Measurements from ENCODE around the gene GCC2. TPM values are rescaled to one million over a fixed set of nuclear protein-coding genes. Genes with fewer than 3 reads are reported as not detected.
"Not testable (repeated sequence)": the region's sequence is repeated elsewhere in the genome, so short reads cannot be mapped to it uniquely, and the experiment has no call there.

GCC2 gene
- total RNA-seq, 1 donor from 2014 or later = 75.9 TPM

DNA sequence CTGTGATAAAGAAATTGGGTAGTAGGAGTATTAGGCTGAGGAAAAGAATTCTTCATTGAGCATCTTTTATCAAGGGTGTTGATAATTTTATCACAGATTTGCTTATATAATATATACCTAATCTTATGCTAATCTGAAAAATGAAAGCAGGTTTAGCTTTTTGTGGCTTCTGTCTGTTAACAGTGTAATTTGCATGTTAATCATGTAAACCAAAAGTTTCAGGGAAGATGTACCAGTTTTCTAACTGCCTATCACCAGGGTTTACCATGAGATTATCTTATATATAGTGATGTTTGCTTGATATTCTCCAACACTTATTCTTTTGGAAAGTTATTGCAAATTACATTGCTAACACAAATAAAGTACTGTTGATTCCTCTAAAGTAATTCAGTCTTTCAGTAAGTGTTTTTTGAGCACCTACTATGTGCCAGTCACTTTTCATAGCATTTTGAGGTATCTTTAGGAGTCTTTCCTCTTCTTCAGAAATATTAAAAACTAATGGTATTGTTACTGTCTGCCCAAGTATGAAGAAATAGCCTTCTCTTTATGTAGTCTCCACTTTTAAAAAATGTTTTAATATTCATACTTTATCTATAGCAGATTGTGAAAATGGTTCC is 41.6 kb downstream of the GCC2 start:
- Histone ChIP-seq H3K9me3 (ENCODE audit: low read depth) (no peaks in the 10 kb centered on the region), H4K20me1 (ENCODE audit: low read depth) (no peaks in the 10 kb centered on the region), H3F3A (ENCODE audit: low read depth) (no peaks in the 10 kb centered on the region), H3K27me3 (no peaks in the 10 kb centered on the region), H3K4me2 (no peak overlapping the region), H3K4me3 (no peak overlapping the region), H3K4me1 (no peaks in the 10 kb centered on the region), H3K9ac (no peak overlapping the region), H3K36me3 (peaks cover 30% of the 10 kb centered on the region), H2AFZ (replicated peaks) (no peak overlapping the region), H3K79me2 (ENCODE audit: low read depth) (no peaks in the 10 kb centered on the region), H3K27ac (no peak overlapping the region)
- H3K9me3 Mint-ChIP-seq = no peaks in the 10 kb centered on the region
- H3K4me1 Mint-ChIP-seq = no peaks in the 10 kb centered on the region
- H3K27me3 Mint-ChIP-seq (ENCODE audit: insufficient read depth, low read depth) = no peaks in the 10 kb centered on the region
- TF ChIP-seq, protein P1, sequence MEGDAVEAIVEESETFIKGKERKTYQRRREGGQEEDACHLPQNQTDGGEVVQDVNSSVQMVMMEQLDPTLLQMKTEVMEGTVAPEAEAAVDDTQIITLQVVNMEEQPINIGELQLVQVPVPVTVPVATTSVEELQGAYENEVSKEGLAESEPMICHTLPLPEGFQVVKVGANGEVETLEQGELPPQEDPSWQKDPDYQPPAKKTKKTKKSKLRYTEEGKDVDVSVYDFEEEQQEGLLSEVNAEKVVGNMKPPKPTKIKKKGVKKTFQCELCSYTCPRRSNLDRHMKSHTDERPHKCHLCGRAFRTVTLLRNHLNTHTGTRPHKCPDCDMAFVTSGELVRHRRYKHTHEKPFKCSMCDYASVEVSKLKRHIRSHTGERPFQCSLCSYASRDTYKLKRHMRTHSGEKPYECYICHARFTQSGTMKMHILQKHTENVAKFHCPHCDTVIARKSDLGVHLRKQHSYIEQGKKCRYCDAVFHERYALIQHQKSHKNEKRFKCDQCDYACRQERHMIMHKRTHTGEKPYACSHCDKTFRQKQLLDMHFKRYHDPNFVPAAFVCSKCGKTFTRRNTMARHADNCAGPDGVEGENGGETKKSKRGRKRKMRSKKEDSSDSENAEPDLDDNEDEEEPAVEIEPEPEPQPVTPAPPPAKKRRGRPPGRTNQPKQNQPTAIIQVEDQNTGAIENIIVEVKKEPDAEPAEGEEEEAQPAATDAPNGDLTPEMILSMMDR (IDR thresholded peaks at IDR 0.05) = no peak
- TF ChIP-seq EZH2phosphoT487 (IDR thresholded peaks at IDR 0.05) (no peak), EZH2 (IDR thresholded peaks at IDR 0.05) (no peak)
- DNase-seq (ENCODE audit: low spot score) = no peak
- H3K36me3 Mint-ChIP-seq = peaks cover 17% of the 10 kb centered on the region
- H3K27ac Mint-ChIP-seq = no peak overlapping the region
- no peak overlapping the region for H3K4me3 Mint-ChIP-seq

- Histone ChIP-seq H4K20me1 (ENCODE audit: low read depth) (no peaks in the 10 kb centered on the region), H3K9ac (no peak overlapping the region), H3K4me1 (no peaks in the 10 kb centered on the region), H3K36me3 (peaks cover 22% of the 10 kb centered on the region), H3K9me3 (ENCODE audit: low read depth) (no peaks in the 10 kb centered on the region), H3K27me3 (no peaks in the 10 kb centered on the region), H3K4me3 (no peak overlapping the region), H3K4me2 (no peak overlapping the region), H3K27ac (no peak overlapping the region), H3F3A (ENCODE audit: low read depth) (no peaks in the 10 kb centered on the region), H3K79me2 (ENCODE audit: low read depth) (no peaks in the 10 kb centered on the region), H2AFZ (replicated peaks) (no peak overlapping the region)
- peaks cover 17% of the 10 kb centered on the region for H3K36me3 Mint-ChIP-seq
- DNase-seq (ENCODE audit: low spot score) = no peak
- no peak overlapping the region for H3K27ac Mint-ChIP-seq
- TF ChIP-seq, protein P1 (IDR thresholded peaks at IDR 0.05) = no peak
- TF ChIP-seq EZH2 (IDR thresholded peaks at IDR 0.05) = no peak
- H3K4me1 Mint-ChIP-seq = no peaks in the 10 kb centered on the region
- H3K9me3 Mint-ChIP-seq = no peaks in the 10 kb centered on the region
- no peak overlapping the region for H3K4me3 Mint-ChIP-seq
- no peaks in the 10 kb centered on the region for H3K27me3 Mint-ChIP-seq (ENCODE audit: insufficient read depth, low read depth)
Observed at GRCh38 chr2:108491848-108492247, 42.8 kb downstream of the GCC2 start.

- no peaks in the 10 kb centered on the region for H3K9me3 ChIP-seq (ENCODE audit: low read depth)
- Mint-ChIP-seq H3K4me1 (no peaks in the 10 kb centered on the region), H3K4me3 (no peak overlapping the region), H3K27ac (no peak overlapping the region), H3K27me3 (ENCODE audit: insufficient read depth, low read depth) (no peaks in the 10 kb centered on the region), H3K36me3 (peaks cover 17% of the 10 kb centered on the region), H3K9me3 (no peaks in the 10 kb centered on the region)
- TF ChIP-seq, protein P1 (IDR thresholded peaks at IDR 0.05) = no peak
- TF ChIP-seq EZH2 (IDR thresholded peaks at IDR 0.05) = no peak
- peaks cover 19% of the 10 kb centered on the region for H3K36me3 ChIP-seq
- H3K9ac ChIP-seq = no peak overlapping the region
- no peak overlapping the region for H3K4me2 ChIP-seq
- H3K4me3 ChIP-seq = no peak overlapping the region
- no peaks in the 10 kb centered on the region for H3F3A ChIP-seq (ENCODE audit: low read depth)
- no peak for DNase-seq (ENCODE audit: low spot score)
- H3K4me1 ChIP-seq = no peaks in the 10 kb centered on the region
- no peaks in the 10 kb centered on the region for H4K20me1 ChIP-seq (ENCODE audit: low read depth)
- H3K79me2 ChIP-seq (ENCODE audit: low read depth) = no peaks in the 10 kb centered on the region
- no peak overlapping the region for H2AFZ ChIP-seq (replicated peaks)
- H3K27ac ChIP-seq = no peak overlapping the region
- H3K27me3 ChIP-seq = no peaks in the 10 kb centered on the region
Observed at GRCh38 chr2:108492364-108492763, 43.4 kb downstream of the GCC2 start.

- not testable (repeated sequence) for H3K9ac ChIP-seq; H3K27me3 ChIP-seq; H3K27ac Mint-ChIP-seq; H3K4me3 Mint-ChIP-seq; H3K4me2 ChIP-seq; H3K27me3 Mint-ChIP-seq (ENCODE audit: insufficient read depth, low read depth); H3K9me3 ChIP-seq (ENCODE audit: low read depth); H2AFZ ChIP-seq (replicated peaks); H3K27ac ChIP-seq; H3K9me3 Mint-ChIP-seq; H3K36me3 ChIP-seq; DNase-seq (ENCODE audit: low spot score); H3K79me2 ChIP-seq (ENCODE audit: low read depth); H3K4me3 ChIP-seq; H4K20me1 ChIP-seq (ENCODE audit: low read depth); H3K4me1 Mint-ChIP-seq; H3K4me1 ChIP-seq; H3F3A ChIP-seq (ENCODE audit: low read depth)
- H3K36me3 Mint-ChIP-seq = peaks cover 24% of the 10 kb centered on the region
Observed at GRCh38 chr2:108496167-108496566, 47.2 kb downstream of the GCC2 start.

- H3K4me1 ChIP-seq; H3K27me3 ChIP-seq; H3K27ac ChIP-seq; H3K4me3 ChIP-seq; H3K9me3 ChIP-seq (ENCODE audit: low read depth); H3K4me2 ChIP-seq; H2AFZ ChIP-seq (replicated peaks); H3K4me1 Mint-ChIP-seq; H3F3A ChIP-seq (ENCODE audit: low read depth); H3K27me3 Mint-ChIP-seq (ENCODE audit: insufficient read depth, low read depth); H3K9me3 Mint-ChIP-seq; H3K27ac Mint-ChIP-seq; H4K20me1 ChIP-seq (ENCODE audit: low read depth); H3K36me3 ChIP-seq; H3K9ac ChIP-seq; DNase-seq (ENCODE audit: low spot score); H3K79me2 ChIP-seq (ENCODE audit: low read depth); H3K4me3 Mint-ChIP-seq: not testable (repeated sequence)
- peaks cover 24% of the 10 kb centered on the region for H3K36me3 Mint-ChIP-seq
Observed at GRCh38 chr2:108507620-108508019, 58.6 kb downstream of the GCC2 start.

DNA sequence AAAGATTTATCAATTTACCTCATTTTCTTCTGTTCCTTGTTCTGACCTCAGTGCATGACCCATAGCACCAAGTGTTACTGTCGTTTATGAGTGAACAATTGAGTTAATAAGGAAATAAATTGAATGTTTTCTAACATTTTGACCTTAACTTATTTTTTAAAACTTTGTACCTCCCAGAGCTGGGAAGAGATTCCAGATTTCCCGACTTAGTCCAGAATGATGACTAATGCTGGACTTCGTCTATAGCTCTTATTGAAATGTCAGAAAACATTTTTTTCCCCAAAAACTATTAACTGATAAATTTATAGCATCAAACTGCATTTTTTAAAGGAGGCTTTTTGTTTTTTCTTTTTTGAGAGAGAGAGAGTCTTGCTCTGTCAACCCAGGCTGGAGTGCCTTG is 63.4 kb downstream of the GCC2 start:
- H3K27me3 Mint-ChIP-seq (ENCODE audit: insufficient read depth, low read depth); H3K36me3 Mint-ChIP-seq; H3K4me2 ChIP-seq; H3K27me3 ChIP-seq; H4K20me1 ChIP-seq (ENCODE audit: low read depth); H3K4me3 ChIP-seq; H3K4me3 Mint-ChIP-seq; H3K4me1 ChIP-seq; DNase-seq (ENCODE audit: low spot score); H3K79me2 ChIP-seq (ENCODE audit: low read depth); H3K9me3 ChIP-seq (ENCODE audit: low read depth); H3K9ac ChIP-seq; H3F3A ChIP-seq (ENCODE audit: low read depth); H3K36me3 ChIP-seq; H3K27ac ChIP-seq; H3K9me3 Mint-ChIP-seq; H2AFZ ChIP-seq (replicated peaks); H3K4me1 Mint-ChIP-seq; H3K27ac Mint-ChIP-seq: not testable (repeated sequence)
